GM12864 (cell line): ENCODE measurements around the gene ZC3H7B.

Experiments used
- DNase-seq: peaks from one replicate; pipeline ENCODE4 v3.0.0-alpha.2; 2011; ENCODE audit warnings: low read depth
- H3K4me3 ChIP-seq: 2 replicates; pipeline ENCODE4 v1.5.1; 2011; ENCODE audit warnings: mild to moderate bottlenecking, low read depth, low read length, control low read depth
- TF ChIP-seq, protein P1 (sequence below): IDR thresholded peaks from 2 replicates; pipeline ENCODE4 v1.5.1; 2011; ENCODE audit warnings: low read depth, mild to moderate bottlenecking, moderate library complexity, low read length, control low read depth, inconsistent platforms; ENCODE audit errors: missing control alignments

ZC3H7B gene

DNA sequence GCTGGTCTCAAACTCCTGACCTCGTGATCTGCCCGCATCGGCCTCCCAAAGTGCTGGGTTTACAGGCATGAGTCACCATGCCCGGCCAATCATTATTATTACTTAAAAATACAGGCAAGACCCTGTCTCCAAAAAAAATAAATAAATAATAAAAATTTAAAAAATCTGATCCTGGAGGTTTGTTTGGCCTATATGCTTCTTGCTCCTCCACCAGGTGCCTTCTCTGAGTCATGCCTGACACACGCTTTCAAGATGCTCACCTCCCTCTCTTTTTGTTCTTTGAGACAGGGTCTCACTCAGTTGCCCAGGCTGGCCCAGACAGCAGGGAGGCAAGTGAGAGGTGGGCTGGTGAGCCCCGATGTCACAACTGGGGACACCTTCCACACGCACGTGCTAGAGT is 13.5 kb downstream of the ZC3H7B start:
- no peak overlapping the region for H3K4me3 ChIP-seq
- DNase-seq = no peak
- TF ChIP-seq, protein P1, sequence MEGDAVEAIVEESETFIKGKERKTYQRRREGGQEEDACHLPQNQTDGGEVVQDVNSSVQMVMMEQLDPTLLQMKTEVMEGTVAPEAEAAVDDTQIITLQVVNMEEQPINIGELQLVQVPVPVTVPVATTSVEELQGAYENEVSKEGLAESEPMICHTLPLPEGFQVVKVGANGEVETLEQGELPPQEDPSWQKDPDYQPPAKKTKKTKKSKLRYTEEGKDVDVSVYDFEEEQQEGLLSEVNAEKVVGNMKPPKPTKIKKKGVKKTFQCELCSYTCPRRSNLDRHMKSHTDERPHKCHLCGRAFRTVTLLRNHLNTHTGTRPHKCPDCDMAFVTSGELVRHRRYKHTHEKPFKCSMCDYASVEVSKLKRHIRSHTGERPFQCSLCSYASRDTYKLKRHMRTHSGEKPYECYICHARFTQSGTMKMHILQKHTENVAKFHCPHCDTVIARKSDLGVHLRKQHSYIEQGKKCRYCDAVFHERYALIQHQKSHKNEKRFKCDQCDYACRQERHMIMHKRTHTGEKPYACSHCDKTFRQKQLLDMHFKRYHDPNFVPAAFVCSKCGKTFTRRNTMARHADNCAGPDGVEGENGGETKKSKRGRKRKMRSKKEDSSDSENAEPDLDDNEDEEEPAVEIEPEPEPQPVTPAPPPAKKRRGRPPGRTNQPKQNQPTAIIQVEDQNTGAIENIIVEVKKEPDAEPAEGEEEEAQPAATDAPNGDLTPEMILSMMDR = no peak

DNA sequence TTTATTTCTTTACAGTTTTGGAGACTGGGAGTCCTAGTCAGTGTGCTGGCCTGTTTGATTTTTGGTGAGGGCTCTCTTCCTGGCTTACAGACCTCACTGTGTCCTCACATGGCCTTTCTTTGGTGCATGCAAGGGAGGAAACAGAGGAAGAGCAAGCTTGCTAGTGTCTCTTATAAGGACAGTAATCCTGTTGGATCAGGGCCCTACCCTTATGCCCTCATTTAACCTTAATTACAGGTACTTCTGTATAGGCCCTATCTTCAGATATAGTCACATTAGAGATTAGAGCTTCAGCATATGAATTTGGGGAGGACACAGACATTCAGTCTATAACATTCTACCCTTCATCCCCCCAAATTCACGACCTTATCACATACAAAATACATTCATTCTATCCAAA is 14.3 kb downstream of the ZC3H7B start:
- TF ChIP-seq, protein P1 = no peak
- no peak overlapping the region for H3K4me3 ChIP-seq
- no peak for DNase-seq

DNA sequence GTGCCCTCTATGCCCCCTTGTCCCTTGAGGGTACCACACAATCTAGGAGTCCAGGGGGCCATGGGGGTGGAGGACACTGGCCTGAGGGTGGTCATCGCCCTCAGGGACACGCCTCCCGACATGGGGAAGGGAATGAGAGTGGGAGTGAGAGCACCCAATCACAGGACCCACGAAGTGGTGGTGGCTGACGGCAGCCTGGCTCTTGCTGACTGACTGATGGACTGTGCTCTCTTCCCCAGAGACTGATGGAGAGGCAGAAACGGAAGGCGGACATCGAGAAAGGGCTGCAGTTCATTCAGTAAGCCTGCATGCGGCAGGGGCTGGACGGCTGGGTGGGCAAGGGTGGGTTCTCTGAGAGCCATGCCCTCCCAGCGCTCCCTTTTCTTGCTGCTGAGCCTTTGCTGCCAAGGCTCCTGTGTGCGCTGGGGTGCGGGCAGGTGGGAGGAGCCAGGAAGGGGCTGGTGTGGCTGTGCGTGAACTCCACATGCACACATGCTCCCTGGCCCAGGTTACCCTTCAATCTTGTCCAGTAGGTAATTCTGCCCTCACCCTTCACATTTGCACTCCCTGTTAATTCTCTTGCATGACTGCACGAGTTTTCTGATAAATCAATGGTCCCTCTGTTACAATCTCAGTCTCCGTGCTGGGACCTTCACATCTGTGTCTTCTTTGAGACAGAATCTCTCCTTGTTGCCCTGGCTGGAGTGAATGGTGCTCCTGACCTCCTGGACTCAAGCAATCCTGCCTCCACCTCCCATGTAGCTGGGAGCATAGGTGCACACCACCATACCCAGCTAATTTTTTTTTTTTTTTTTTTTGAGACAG is 19.3 kb downstream of the ZC3H7B start:
- TF ChIP-seq, protein P1 = no peak
- no peak overlapping the region for H3K4me3 ChIP-seq
- DNase-seq = no peak

DNA sequence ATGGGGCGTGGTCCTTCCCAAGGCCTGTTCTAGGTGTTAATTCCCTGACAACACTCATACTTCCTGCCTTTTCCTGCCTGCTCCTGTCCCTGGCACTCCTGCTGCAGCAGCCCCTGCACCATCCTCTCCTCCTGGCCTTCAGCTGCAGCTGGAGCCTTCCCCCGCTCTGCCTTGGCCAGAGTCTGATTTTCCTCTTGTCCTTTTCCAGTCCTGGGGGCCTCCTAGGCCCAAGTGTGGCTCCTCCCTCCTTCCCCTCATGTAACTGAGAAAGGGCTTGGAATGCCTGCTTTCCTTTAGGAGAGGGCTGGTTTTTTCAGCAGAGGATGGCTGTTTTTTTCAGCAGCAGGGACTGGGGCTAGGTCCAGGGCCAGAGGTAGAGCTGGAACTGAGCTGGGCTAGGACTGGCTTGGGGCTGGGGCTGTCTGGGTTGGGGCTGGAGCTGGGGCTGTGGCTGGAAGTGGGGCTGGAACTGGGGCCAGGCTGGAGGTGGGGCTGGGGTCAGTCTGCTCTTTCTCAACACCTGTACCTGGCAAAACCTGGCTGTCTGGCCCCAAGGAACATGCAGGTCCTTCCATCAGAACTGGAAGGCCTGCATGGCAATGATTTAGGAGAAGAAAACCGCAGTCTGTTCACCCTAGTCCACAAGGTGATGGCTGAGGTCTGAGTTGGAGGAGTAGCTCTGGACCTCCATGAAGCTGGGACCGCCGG is 23.6 kb downstream of the ZC3H7B start:
- no peak overlapping the region for H3K4me3 ChIP-seq
- TF ChIP-seq, protein P1 = no peak
- DNase-seq = no peak

DNA sequence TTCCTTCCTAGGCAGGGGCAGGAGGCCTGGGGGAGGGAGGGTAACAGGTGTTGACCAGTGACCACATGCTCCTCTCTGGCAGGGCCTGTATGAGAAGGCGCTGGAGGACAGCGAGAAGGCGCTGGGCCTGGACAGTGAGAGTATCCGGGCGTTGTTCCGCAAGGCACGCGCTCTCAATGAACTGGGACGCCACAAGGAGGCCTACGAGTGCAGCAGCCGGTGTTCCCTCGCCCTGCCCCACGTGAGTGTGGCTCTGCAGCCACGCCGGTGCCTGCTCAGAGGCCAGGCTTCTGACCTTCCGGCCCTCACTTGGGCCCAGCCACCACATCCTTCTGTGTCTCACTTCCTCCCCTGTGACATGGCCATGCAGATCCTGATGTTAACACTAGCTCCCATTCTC is 25.8 kb downstream of the ZC3H7B start:
- TF ChIP-seq, protein P1 = no peak
- DNase-seq = no peak
- no peak overlapping the region for H3K4me3 ChIP-seq

DNA sequence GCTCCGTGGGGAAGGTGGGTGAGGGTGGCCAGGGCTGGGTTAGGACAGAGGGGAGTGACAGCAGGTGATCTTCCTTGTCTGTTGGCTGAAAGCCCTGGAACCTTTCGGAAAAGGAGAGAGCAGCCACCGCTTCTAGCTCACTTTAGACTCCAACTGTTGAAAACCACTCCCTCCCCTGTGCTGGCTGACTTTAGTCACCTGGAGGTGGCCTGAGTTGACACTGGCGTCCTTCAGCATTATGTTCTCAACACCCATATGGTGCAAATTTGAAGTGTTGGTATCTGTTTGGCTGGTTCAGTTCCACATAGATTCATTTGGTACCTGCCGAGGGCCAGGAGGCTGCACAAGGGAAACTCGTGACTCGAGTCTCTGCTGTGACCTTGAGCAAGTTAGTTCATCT is 28.8 kb downstream of the ZC3H7B start:
- TF ChIP-seq, protein P1 = no peak
- DNase-seq = no peak
- H3K4me3 ChIP-seq = no peak overlapping the region
